Effector memory CD4-positive, alpha-beta T cell (primary cell): Measurements from ENCODE around the gene DEPDC5.

ENCODE experiments used
- DNase-seq, 3 donors: peaks; one replicate each; pipeline ENCODE4 v3.0.0-alpha.2; 2020
- H3K27ac ChIP-seq: 2 replicates; pipeline ENCODE4 v1.7.0; 2013; ENCODE audit warnings: mild to moderate bottlenecking, low read length, moderate library complexity; ENCODE audit not compliant: insufficient read depth, poor library complexity, severe bottlenecking
- H3K27me3 ChIP-seq: replicated peaks from 2 replicates; pipeline ENCODE4 v1.7.0; 2013; ENCODE audit warnings: mild to moderate bottlenecking, low read length; ENCODE audit not compliant: insufficient read depth, control insufficient read depth, poor library complexity, severe bottlenecking
- H3K36me3 ChIP-seq: 2 replicates; pipeline ENCODE4 v1.7.0; 2013; ENCODE audit warnings: mild to moderate bottlenecking, low read length, moderate library complexity; ENCODE audit not compliant: control insufficient read depth, insufficient read depth
- H3K4me1 ChIP-seq: 2 replicates; pipeline ENCODE4 v1.7.0; 2013; ENCODE audit warnings: low read length, mild to moderate bottlenecking; ENCODE audit not compliant: control insufficient read depth, insufficient read depth, poor library complexity, severe bottlenecking
- H3K4me3 ChIP-seq: 2 replicates; pipeline ENCODE4 v1.7.0; 2013; ENCODE audit warnings: low read length, low read depth, mild to moderate bottlenecking; ENCODE audit not compliant: insufficient read depth, poor library complexity, severe bottlenecking
- H3K9me3 ChIP-seq: 2 replicates; pipeline ENCODE4 v1.7.0; 2013; ENCODE audit warnings: mild to moderate bottlenecking, low read length, moderate library complexity; ENCODE audit not compliant: control insufficient read depth

The DEPDC5 gene

DNA sequence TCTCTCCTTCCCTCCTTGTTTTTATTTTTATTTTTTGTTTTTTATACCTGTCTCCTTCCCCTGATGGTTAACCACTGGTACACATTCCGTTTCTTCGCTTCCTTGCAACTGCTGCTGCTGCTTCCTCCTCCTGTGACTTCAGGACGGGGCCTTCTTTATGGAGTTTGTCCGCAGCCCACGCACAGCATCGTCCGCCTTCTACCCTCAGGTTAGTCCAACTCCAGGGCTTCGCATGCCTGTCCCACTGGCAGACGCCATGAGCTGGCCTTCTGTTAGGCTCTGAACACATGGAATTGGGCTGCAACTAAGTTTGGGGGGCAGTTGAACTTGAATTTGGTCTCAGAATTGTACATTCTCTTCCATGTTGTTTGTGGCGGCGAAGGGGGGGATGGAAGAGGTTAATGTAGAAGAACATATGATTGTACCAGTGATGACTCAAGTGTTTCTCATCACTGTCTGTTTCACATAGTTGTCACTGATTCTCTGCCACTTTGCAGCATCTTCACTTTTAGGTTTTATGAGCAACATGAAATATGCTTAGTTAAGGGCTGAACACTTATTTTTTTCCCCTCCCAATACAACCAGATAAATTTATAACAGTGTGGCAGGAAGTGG lies 107.5 kb downstream of the DEPDC5 start:
- DNase-seq, result no peak
- Histone ChIP-seq H3K9me3 (no peaks in the 10 kb centered on the region), H3K4me3 (no peak overlapping the region), H3K4me1 (no peaks in the 10 kb centered on the region), H3K27me3 (no peaks in the 10 kb centered on the region), H3K36me3 (peaks cover 12% of the 10 kb centered on the region), H3K27ac (no peak overlapping the region)

DNA sequence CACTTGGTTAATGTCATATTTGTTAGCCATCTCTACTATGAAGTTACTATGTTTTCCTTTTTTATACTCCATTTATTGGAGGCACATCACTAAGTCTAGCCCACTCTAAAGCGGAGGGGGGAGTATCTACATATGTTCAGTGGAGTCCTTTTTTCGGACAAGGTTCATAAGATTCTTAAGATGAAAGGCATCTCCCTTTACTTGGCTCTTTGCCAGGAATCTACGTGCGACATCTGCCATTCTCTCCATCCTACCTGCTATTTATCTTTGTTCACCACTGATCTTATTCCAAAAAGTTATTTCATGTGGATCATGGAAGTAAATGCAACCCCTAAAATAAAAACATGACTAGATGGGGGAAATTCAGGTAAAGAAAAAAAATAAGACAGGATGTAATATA lies 113.1 kb downstream of the DEPDC5 start:
- peaks cover 2% of the 10 kb centered on the region for H3K36me3 ChIP-seq
- H3K4me3 ChIP-seq, result no peak overlapping the region

DNA sequence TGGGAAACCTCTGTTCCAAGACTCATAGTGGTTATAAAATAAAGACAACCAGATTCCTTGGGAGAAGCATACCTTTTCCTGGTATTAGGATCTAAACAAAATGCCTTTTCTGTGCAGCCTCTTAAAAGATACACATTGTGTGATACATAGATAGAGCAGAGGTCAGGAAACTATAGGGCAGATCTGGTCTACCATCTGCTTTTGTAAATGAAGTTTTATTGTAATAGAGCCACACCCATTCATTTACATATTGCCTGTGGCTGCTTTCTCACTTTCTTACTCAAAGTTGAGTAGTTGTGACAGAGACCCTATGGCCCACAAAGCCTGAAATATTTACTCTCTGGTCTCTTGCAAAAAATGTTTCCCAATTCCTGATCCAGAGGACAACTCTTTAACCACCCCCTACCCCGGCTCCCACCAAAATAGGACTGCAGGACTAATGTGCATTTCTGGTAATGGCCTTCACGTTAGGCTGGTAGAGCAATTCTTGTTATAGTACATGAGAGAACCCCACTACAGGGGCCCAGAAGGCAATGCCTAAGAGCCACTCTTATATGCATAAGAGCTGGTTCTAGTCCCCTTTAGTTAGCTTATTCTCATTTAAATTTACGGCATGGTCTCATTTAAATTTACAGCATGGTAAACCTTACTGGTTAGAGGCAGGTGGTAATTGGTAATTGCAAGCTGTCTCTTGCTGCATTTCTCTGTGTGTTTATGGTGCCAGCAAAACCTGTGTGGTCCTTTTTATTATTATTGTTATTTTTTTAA lies 113.8 kb downstream of the DEPDC5 start:
- DNase-seq, result no peak
- H3K27me3 ChIP-seq, result no peaks in the 10 kb centered on the region
- H3K36me3 ChIP-seq, result peaks cover 2% of the 10 kb centered on the region

More for the DNA sequence above, 113.1 kb downstream of the DEPDC5 start:
- no peak for DNase-seq
- Histone ChIP-seq H3K27me3 (no peaks in the 10 kb centered on the region), H3K9me3 (no peaks in the 10 kb centered on the region), H3K27ac (no peak overlapping the region), H3K4me1 (no peaks in the 10 kb centered on the region)

DNA sequence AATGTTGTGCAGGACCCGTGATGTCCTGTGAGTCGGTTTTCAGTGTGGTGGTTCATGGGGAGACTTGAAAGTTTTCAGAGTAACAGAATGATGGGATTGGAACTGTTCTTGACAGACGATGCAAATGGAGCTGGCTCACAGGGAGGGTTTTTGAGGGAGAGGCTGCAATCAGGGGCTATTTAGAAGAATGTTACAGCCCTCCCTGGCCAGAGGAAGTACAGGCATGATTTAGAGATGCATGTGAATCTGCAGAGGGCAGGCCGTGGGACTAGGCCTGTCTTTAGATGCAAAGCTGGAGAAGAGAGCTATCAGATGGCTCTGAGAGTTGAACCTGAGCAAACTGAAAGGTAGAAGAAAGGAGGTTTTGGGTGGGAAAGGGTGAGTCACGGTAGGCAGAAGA lies 115.9 kb downstream of the DEPDC5 start:
- Histone ChIP-seq H3K36me3 (peaks cover 11% of the 10 kb centered on the region), H3K4me1 (no peaks in the 10 kb centered on the region), H3K4me3 (no peak overlapping the region), H3K27ac (no peak overlapping the region), H3K9me3 (no peaks in the 10 kb centered on the region), H3K27me3 (no peaks in the 10 kb centered on the region)
- DNase-seq, result no peak

More for the DNA sequence above, 113.8 kb downstream of the DEPDC5 start:
- Histone ChIP-seq H3K9me3 (no peaks in the 10 kb centered on the region), H3K4me1 (no peaks in the 10 kb centered on the region), H3K4me3 (no peak overlapping the region), H3K27ac (no peak overlapping the region)

DNA sequence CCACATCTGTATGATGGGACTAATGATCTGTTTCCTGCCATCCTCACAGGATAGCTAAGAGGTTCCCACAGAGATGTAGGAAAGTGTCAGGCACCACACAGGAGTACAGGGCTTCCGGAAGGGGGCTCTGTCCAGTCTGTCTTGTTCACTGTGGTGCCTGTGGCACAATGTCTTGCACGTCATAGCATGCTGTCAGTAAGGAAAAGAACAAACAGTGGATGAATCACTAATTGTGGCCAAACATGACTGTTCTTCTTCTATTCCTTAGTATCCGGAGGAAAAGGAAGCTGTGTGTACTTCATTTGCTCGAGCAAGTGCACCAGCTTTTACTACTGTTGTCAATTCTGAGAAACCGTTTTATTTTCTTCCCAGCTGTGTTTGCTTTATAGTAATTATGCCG lies 117.1 kb downstream of the DEPDC5 start:
- H3K27ac ChIP-seq, result no peak overlapping the region
- no peak for DNase-seq
- H3K9me3 ChIP-seq, result no peaks in the 10 kb centered on the region
- H3K4me3 ChIP-seq, result no peak overlapping the region
- no peaks in the 10 kb centered on the region for H3K27me3 ChIP-seq
- H3K4me1 ChIP-seq, result no peaks in the 10 kb centered on the region
- peaks cover 15% of the 10 kb centered on the region for H3K36me3 ChIP-seq

DNA sequence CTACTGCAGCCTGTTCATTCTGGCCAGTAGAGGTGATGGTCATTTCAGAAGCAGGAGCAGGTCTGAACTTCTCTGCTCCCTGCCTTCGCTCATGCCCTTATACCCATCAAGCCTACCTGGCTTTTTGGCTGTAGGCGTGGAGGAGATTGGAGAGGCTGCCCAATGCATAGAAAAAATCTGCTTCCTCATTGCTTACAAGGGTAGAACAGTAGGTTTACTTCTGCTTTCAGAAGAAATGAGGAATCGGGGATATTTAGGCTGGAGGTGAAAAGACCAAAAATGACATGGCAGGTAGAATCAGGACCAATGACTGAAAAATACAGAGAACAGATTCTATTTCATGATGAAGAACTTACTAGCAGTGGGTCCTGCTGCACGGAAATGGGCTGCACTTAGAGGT lies 117.7 kb downstream of the DEPDC5 start:
- Histone ChIP-seq H3K4me1 (no peaks in the 10 kb centered on the region), H3K9me3 (no peaks in the 10 kb centered on the region), H3K36me3 (peaks cover 15% of the 10 kb centered on the region), H3K4me3 (no peak overlapping the region), H3K27me3 (no peaks in the 10 kb centered on the region), H3K27ac (no peak overlapping the region)
- DNase-seq, result no peak

DNA sequence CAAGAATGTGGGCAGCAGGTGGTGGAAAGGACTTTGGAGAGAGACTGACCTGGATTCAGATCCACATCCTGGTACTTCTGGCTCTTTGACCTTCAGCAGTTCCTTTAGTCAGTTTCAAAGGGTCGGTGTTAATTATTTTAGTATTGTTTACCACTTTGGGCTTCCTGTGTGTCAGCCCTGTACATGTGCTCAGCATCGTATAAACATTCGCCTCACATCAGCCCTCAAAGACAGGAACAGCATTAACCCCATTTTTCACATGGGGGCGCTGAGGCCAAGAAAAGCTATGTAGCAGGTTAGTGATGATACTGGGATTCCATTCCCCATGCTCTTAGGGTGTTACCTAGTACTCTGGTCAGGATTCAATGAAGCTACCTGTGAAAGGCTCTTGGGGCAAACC lies 118.4 kb downstream of the DEPDC5 start:
- Histone ChIP-seq H3K4me1 (no peaks in the 10 kb centered on the region), H3K27ac (no peak overlapping the region), H3K36me3 (peaks cover 15% of the 10 kb centered on the region), H3K4me3 (no peak overlapping the region), H3K27me3 (no peaks in the 10 kb centered on the region), H3K9me3 (no peaks in the 10 kb centered on the region)
- no peak for DNase-seq

DNA sequence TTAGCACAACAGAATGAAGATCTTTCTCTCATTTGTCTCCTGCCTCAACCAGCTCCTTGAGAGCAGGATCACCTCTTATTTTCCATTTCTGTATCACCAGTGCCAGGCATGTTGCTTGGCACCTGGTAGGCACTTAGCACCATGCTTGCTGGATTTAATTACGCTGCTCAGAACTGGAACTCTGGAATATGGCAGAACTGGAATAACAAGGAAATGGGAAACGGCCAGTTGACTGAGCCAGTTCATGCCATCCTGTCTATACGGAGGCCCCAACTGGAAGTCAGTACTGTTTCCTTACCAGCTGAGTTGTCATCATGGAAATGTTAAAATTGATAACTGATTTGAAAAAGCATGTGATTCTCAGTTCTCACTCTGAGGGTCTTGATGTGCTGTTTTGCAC lies 121.0 kb downstream of the DEPDC5 start:
- no peak overlapping the region for H3K4me3 ChIP-seq
- no peak for DNase-seq
- no peaks in the 10 kb centered on the region for H3K9me3 ChIP-seq
- no peak overlapping the region for H3K27ac ChIP-seq
- H3K4me1 ChIP-seq, result no peaks in the 10 kb centered on the region
- peaks cover 20% of the 10 kb centered on the region for H3K36me3 ChIP-seq
- no peaks in the 10 kb centered on the region for H3K27me3 ChIP-seq

DNA sequence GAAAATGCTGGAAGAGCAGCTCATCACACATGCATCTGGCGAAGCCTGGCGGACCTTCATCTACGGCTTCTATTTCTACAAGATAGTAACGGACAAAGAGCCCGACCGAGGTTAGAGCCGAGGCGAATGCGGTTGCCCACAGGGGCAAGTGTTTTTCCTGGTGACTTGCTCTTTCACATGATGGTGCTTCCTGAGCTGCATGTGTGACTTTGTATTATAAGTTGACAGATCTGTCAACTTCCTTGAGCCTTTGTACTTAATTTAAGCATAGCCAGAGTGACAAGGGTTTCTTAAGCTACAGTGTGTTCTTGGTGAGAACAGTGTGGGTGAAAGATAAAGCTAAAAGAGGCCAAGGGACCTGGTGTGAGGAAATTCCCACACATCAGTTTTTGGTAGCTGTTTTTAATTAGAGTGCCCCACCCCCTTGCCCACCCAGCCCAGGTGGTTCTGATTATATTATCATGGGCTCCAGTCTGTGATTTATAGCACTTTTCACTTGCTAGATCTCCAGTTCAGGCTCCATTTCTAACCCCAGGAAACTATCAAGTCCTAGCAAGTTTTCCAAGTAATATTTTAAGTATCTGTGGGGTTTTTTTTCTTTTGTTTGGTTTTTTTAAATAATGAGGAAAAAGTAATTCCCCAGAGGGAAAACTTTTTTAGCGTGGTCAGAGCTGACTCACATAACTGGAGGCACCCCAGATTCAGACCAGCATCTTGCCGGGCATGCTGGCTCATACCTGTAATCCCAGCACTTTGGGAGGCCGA lies 122.5 kb downstream of the DEPDC5 start:
- no peak for DNase-seq
- H3K9me3 ChIP-seq, result no peaks in the 10 kb centered on the region
- no peaks in the 10 kb centered on the region for H3K27me3 ChIP-seq
- no peak overlapping the region for H3K27ac ChIP-seq
- peaks cover 24% of the 10 kb centered on the region for H3K36me3 ChIP-seq
- no peaks in the 10 kb centered on the region for H3K4me1 ChIP-seq
- H3K4me3 ChIP-seq, result no peak overlapping the region

DNA sequence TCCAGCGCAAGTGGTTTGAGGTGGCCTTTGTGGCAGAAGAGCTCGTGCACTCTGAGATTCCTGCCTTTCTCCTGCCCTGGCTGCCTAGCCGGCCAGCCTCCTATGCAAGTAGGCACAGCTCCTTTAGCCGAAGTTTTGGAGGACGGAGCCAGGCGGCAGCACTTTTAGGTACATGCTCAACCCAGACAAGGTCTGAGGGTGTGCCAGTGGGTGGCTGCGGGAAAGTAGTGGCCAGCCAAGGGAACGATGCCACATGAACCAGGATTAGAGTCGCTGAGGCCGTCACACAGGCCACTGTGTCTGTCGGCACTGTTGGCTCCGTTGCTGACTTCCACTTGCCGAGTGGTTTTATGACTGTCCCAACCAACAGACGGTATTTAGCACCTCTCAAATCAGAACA lies 125.8 kb downstream of the DEPDC5 start:
- Histone ChIP-seq H3K4me1 (no peaks in the 10 kb centered on the region), H3K9me3 (no peaks in the 10 kb centered on the region), H3K4me3 (no peak overlapping the region), H3K27ac (no peak overlapping the region), H3K27me3 (no peaks in the 10 kb centered on the region), H3K36me3 (peaks cover 21% of the 10 kb centered on the region)
- no peak for DNase-seq
